ENCODE measurements around the gene BCL6.

GRCh38 chr3:187748050-187748481 is 2.8 kb upstream of the BCL6 start:
- TF ChIP-seq REST (IDR thresholded peaks at IDR 0.05; ENCODE audit: insufficient read depth in 1 of 2, low read depth in 2 of 2, low read length in 1 of 2) (no peak), CTCF (IDR thresholded peaks at IDR 0.05) (peak; percentile 99)
